Measurements from ENCODE around the gene CERKL.

Gene CERKL

GRCh38 chr2:181623159-181623558 lies 33.7 kb downstream of the CERKL start:
- DNase-seq: no peak

GRCh38 chr2:181621779-181622490 lies 35.0 kb downstream of the CERKL start:
- no peak for DNase-seq

DNA sequence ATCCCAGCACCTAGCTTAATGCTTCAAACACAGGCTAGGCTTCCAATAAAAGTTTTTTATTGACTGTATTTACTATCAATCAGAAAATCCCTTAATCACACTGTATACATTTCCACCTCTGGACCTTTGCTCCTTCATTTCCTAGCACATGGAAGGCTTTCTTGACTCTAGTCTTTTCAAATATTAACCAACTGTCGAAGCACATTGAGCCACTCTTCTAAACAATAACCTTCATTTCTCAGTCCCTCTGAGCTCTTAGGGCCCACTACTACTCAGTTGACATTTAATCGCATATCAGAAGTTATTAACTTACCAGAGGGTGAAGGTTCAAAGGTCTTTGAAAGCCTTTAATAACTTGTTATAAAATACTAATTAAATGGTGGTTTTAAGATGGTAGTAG lies 37.4 kb downstream of the CERKL start:
- DNase-seq: no peak

DNA sequence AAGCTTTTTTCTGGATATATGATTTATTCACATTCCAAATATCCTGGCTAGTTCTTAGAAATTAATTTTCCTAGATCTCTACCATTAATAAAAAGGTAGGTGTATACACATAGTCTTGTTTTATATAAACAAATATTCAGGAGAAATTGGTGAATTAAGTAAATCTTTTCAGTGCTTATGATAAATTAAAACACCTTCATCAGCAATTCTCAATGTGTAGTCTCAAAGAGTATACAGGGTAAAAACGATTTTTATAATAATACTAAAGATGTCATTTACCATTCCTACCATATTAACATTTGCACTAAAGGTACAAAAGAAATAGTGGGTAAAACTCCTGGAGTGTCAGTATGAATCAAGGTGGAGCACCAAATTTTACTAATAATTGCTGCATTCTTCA lies 40.2 kb downstream of the CERKL start:
- no peak for DNase-seq

DNA sequence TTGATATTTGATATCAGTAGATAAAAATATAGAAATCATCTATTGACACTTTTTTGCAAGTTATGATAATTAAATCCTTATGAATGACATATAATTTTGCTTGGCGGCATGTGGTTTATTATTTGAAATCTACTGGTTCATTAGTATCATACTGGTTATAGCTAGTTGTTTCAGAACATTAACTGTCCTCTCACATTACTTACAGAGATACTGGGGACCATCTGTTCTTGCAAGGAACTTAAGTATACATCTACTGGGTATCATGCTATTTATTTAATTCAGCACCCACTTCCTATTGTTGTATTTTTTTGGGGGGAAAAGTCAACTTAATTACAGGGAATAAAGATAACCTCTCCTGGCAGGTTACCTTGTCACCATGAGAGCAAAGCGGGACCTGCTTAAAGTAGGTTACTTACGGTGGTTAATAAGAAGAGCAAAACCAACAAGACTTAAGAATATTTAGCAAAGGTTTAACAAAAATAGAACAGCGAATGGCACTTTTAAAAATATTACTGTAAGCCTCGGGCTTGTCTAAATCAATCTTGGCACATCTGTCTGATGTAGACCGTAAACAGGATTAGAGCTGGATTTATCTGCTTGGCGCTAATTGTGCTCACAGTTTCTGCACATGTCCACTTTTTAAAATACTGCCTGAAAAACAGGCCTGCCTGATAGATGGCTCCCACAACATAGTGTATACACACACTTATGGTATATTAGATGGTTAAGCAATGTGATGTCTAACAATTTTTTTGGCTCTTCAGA lies 41.8 kb downstream of the CERKL start:
- DNase-seq: no peak

DNA sequence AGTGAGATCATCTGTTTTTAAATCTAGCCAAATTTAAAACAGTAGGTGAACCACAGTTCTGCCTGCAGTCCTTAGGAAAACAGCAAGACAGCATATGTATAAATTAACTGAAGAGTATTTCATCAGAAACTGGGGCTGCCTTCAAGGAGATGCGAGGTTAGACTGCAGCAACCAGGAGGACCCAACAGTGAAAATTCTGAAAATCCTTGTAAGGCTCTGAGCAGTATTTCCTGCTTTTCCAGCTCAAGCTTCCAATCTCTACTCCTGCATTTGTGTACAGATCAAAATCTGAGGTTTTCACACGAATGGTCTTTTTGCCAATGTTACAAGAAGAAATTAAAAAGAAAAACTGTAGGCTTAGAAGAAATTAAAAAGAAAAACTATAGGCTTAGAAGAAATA lies 43.7 kb downstream of the CERKL start:
- no peak for DNase-seq

DNA sequence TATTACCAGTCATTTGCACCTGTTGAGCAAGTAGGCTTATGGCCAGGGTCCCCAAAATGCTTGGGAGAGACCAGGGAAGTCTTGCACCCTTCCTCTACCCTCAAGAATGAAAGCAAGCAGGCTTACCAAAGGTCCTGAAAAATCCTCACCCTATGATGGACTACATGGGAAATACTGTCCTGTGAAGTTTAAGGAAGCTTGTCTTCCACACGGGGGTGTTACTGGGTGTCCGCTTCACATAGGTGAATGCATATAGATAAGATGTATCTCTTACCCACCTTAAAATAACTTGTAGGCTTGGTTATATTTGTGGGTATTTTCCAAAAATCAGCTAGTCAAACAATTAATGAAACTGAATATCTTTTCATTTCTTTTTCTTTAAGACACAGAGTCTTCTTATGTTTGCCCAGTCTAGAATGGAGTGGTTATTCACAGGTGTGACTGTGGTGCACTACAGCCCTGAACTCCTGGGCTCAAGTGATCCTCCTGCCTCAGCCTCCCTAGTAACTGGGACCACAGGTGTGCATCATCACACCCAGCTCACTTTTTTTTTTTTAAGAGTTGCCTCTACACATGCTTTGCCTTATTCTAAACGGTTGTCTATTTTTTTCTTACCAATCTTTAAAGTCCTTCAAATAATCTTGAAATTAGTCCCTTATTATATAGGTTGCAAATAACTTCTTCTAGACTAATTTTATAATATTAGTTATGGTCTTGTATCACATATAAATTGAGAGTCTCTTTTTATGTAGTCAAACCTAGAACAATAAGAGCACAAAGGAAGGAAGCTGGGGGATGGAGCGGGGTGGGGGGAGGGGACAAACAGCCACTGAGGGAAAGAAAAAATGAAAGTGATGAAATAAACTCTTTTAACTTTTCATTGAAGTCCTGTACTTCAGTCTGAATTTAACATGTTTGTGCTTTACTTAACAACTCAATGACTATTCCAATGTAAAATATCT lies 49.0 kb downstream of the CERKL start:
- peak; percentile 49 for DNase-seq

- DNase-seq: no peak
Observed at GRCh38 chr2:181605889-181606837, 50.7 kb downstream of the CERKL start.

DNA sequence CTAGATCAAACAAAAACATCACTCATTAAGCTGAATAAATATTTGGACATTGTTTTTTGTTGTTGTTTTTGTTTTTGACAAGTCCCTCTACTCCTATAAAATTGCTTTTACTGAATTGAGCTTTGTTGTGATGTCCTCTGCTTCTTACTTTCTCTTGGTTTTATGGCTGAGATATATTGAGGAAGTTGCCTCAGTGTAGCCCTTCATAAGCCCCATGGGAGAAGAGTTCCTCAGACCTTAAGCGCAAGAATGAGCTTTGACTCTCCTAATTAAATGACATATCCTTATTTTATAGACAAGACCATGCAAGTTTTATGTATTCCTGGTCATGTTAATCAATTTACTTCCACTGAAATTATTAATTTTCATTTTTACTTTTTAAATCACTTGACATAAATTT lies 54.9 kb downstream of the CERKL start:
- DNase-seq: no peak

DNA sequence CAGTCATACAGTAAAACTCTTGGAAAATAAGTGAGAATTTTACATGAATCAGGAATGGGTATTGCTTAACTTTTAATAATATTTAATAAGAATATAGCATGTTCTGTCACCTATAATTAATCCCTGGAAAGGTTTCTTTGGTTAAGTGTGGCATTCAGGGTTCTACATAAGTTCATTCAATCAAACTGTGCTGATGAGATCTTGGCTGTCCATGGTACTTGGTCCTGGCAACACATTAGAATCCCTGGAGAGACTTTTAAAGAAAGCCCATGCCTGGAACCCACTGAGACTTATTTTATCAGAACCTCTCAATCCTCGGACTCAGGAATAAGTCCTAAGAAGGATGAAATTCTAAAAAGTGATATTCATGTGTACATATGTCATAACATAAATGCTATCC lies 60.3 kb downstream of the CERKL start:
- no peak for DNase-seq

- DNase-seq: no peak
Observed at GRCh38 chr2:181594322-181594721, 62.6 kb downstream of the CERKL start.

DNA sequence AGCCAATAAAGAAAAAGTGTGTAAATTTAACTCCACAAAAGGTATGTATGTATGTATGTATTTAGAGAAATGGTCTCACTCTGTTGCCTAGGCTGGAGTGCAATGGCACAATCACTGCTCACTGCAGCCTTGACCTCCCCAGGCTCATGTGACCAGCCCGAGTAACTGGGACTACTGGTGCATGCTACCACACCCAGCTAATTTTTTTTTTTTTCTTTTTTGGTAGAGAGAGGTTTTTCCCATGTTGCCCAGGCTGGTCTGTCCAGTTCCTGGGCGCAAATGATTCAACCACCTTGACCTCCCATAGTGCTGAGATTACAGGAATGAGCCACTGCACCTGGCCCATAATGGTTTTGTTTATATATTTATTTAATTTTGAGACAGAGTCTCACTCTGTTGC lies 67.1 kb downstream of the CERKL start:
- no peak for DNase-seq

- no peak for DNase-seq
Observed at GRCh38 chr2:181588546-181588945, 68.4 kb downstream of the CERKL start.

DNA sequence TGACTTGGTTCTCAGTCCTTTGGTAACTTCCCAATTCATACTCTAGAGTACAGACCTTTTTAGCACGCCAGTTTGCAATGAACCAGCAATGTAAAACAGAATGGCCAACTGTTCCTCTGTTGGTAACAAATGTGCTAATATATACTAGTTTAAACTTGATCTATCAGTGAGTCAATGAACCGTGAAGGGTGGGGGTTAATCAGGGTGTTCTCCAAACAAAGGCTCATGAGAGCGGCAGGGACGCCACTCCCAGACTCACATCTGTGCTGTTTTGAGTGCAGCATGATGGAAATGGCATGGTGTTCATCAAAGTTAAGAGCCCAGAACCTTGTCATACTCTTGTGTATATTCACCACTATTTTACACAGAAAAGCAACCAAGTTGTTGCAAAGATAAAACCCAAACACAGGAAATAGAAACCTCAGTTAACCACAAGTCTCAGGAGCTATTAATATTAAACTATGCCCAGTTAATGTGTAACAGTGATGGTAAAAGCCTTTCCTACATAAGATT lies 70.3 kb downstream of the CERKL start:
- DNase-seq: no peak

GRCh38 chr2:181585732-181586131 lies 71.2 kb downstream of the CERKL start:
- DNase-seq: no peak

GRCh38 chr2:181581534-181581933 lies 75.4 kb downstream of the CERKL start:
- DNase-seq: no peak

DNA sequence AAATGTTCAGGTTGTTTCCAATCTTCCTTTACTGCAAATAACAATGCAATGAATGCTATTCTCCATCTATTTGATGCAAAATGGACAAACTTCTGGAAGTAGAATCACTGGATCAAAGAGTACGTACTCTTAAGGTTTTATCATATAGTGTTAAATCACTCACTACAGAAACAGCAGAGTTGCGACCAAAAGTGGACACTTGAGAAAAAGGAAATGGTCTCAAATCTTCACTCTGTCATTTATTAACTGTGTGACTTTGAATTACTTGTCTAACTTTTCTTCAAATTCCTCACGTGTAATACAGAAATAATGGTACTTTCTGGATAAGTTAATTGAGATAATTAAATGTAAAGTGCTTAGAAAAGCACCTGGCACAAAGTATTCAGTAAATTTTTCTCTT lies 78.1 kb downstream of the CERKL start:
- no peak for DNase-seq

DNA sequence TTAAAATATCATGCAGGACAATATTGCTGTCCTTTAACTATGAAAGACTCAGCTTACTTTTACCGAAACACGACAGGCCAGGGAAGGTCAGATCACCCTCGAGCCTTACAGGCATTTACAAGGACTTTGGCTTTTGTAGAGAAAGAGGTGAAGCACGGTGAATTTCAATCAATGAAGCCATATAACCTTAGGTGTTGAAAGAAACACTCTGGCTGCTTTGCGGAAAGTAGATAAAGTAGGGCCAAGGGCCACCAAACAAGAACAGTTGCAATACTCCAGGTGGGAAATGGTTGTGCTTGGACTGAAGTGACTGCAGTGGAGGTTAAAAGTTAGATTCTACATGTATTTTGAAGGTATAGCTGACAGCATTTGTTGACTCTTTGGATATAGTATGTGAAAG lies 80.5 kb downstream of the CERKL start:
- no peak for DNase-seq

- DNase-seq: peak; percentile 18
Observed at GRCh38 chr2:181575650-181576025, 81.3 kb downstream of the CERKL start.

GRCh38 chr2:181575024-181575649 lies 81.8 kb downstream of the CERKL start:
- no peak for DNase-seq

DNA sequence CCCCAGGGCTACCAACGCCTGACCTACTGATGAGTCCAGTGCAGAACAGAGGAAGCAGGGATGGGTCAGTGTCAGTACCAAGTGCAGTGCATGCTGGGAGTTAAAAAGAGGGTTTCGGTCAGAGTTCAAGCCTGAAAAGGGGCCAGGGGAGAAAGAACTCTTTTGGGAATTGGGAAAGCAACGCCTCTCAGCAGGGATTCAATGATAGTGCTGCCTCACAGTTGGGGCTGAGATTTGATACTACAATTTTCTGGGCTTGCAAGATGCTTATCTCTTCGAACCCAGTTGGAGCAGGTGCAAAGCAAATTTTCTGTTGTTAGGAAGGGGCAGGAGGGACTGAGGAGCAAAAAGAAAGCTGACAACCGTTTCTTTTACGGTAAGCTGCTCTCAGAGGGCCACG lies 82.6 kb downstream of the CERKL start:
- no peak for DNase-seq

Measured in OCI-M1 (cell line).